Liver (tissue), 9 donors: Measurements from ENCODE around the gene RHEB. TPM values are rescaled to one million over a fixed set of nuclear protein-coding genes. Genes with fewer than 3 reads are reported as not detected.

Source experiments
- DNase-seq: peaks from one replicate; pipeline ENCODE4 v3.0.0-alpha.2; 2017; ENCODE audit warnings: low spot score
- H3K27ac ChIP-seq, 2 donors: one replicate each; pipeline ENCODE4 v1.7.0; 2013; ENCODE audit warnings: inconsistent platforms in 2 of 2, low read length in 2 of 2, control low read depth in 1 of 2, low read depth in 1 of 2, mild to moderate bottlenecking in 1 of 2
- H3K27me3 ChIP-seq, 4 donors: one replicate each; pipeline versions ENCODE4 v1.6.1 to v1.7.0; 2013; ENCODE audit warnings: low read length in 3 of 4, inconsistent platforms in 1 of 4, mild to moderate bottlenecking in 1 of 4, moderate library complexity in 1 of 4; ENCODE audit not compliant: control insufficient read depth in 4 of 4, insufficient read depth in 4 of 4
- H3K36me3 ChIP-seq, 4 donors: one replicate each; pipeline versions ENCODE4 v1.6.1 to v1.7.0; 2013; ENCODE audit warnings: low read length in 3 of 4, mild to moderate bottlenecking in 3 of 4, low read depth in 1 of 4, moderate library complexity in 1 of 4; ENCODE audit not compliant: control insufficient read depth in 4 of 4, insufficient read depth in 3 of 4
- H3K4me1 ChIP-seq, 4 donors: one replicate each; pipeline versions ENCODE4 v1.6.1 to v1.7.0; 2013; ENCODE audit warnings: low read length in 3 of 4, mild to moderate bottlenecking in 3 of 4, moderate library complexity in 1 of 4; ENCODE audit not compliant: control insufficient read depth in 4 of 4, insufficient read depth in 4 of 4
- H3K4me3 ChIP-seq, 3 donors: one replicate each; pipeline versions ENCODE4 v1.6.1 to v1.7.0; 2013; ENCODE audit warnings: low read length in 3 of 3, control low read depth in 1 of 3, low read depth in 1 of 3, mild to moderate bottlenecking in 1 of 3
- H3K9ac ChIP-seq, 2 donors: one replicate each; pipeline ENCODE4 v1.7.0; 2013; ENCODE audit warnings: low read length in 2 of 2, mild to moderate bottlenecking in 2 of 2, moderate library complexity in 2 of 2, control low read depth in 1 of 2, low read depth in 1 of 2
- H3K9me3 ChIP-seq, 4 donors: one replicate each; pipeline versions ENCODE4 v1.6.1 to v1.7.0; 2013; ENCODE audit warnings: low read length in 3 of 4; ENCODE audit not compliant: control insufficient read depth in 4 of 4
- ATF3 ChIP-seq: IDR thresholded peaks from 2 replicates; pipeline ENCODE4 v1.6.1; 2016; ENCODE audit warnings: antibody characterized with exemption
- EGR1 ChIP-seq, 2 donors: IDR thresholded peaks; 2 replicates each; pipeline ENCODE4 v1.6.1; 2016 to 2018; ENCODE audit warnings: antibody characterized with exemption in 2 of 2, low read depth in 2 of 2
- FOXA1 ChIP-seq: IDR thresholded peaks from 2 replicates; pipeline ENCODE4 v1.6.1; 2016; ENCODE audit warnings: antibody characterized with exemption
- FOXA2 ChIP-seq: IDR thresholded peaks from 2 replicates; pipeline ENCODE4 v1.6.1; 2016; ENCODE audit warnings: antibody characterized with exemption
- GABPA ChIP-seq, 2 donors: IDR thresholded peaks in 1 of 2; conservative IDR thresholded peaks in 1 of 2; 2 replicates each; pipeline ENCODE4 v1.6.1; 2016; ENCODE audit warnings: antibody characterized with exemption in 2 of 2, mild to moderate bottlenecking in 1 of 2, moderate library complexity in 1 of 2
- HNF4A ChIP-seq, 2 donors: conservative IDR thresholded peaks; 2 replicates each; pipeline ENCODE4 v1.6.1; 2016; ENCODE audit warnings: antibody characterized with exemption in 2 of 2, mild to moderate bottlenecking in 2 of 2
- HNF4G ChIP-seq: IDR thresholded peaks from 2 replicates; pipeline ENCODE4 v1.6.1; 2016; ENCODE audit warnings: antibody characterized with exemption
- JUND ChIP-seq, 2 donors: IDR thresholded peaks; 2 replicates each; pipeline ENCODE4 v1.6.1; 2016; ENCODE audit warnings: antibody characterized with exemption in 2 of 2
- NR2F2 ChIP-seq: IDR thresholded peaks from 2 replicates; pipeline ENCODE4 v1.6.1; 2016; ENCODE audit warnings: antibody characterized with exemption
- RAD21 ChIP-seq, 2 donors: IDR thresholded peaks; 2 replicates each; pipeline ENCODE4 v1.6.1; 2016; ENCODE audit warnings: antibody characterized with exemption in 2 of 2, mild to moderate bottlenecking in 2 of 2
- RXRA ChIP-seq, 2 donors: IDR thresholded peaks; 2 replicates each; pipeline ENCODE4 v1.6.1; 2017 to 2018; ENCODE audit warnings: antibody characterized with exemption in 2 of 2, mild to moderate bottlenecking in 1 of 2
- SP1 ChIP-seq: IDR thresholded peaks from 2 replicates; pipeline ENCODE4 v1.6.1; 2018; ENCODE audit warnings: antibody characterized with exemption, mild to moderate bottlenecking
- TAF1 ChIP-seq: conservative IDR thresholded peaks from 2 replicates; pipeline ENCODE4 v1.6.1; 2016; ENCODE audit warnings: antibody characterized with exemption, mild to moderate bottlenecking
- YY1 ChIP-seq: IDR thresholded peaks from 2 replicates; pipeline ENCODE4 v1.6.1; 2016; ENCODE audit warnings: antibody characterized with exemption, mild to moderate bottlenecking
- ZBTB33 ChIP-seq: IDR thresholded peaks from 2 replicates; pipeline ENCODE4 v1.6.1; 2016; ENCODE audit warnings: antibody characterized with exemption
- WGBS: extraction: QIAGEN DNeasy Blood & Tissue Kit; methylation state at CpG from one replicate; pipeline ENCODE4 v1.1.7; 2013; 5-methylcytosine and 5-hydroxymethylcytosine counted together
- polyA plus RNA-seq, 2 donors: library from polyadenylated mRNA; stranded (reverse) in 1 of 2; unstranded in 1 of 2; fragments of 200-250 nt in 1 of 2; fragments of >200 nt in 1 of 2; fragmentation: Nextera tagmentation in 1 of 2; extraction: Ambion mirVana in 1 of 2; gene quantifications; one replicate each; pipeline versions ENCODE4 v1.2.1 to v1.2.3, GENCODE V29; 2013 to 2015
- total RNA-seq, 2 donors: library from RNA; depleted of rRNA; stranded (reverse); fragments of >200 nt; gene quantifications; one replicate each; pipeline ENCODE4 v1.2.3, GENCODE V29; 2014
- TF ChIP-seq, protein P1 (sequence below): IDR thresholded peaks from 2 replicates; pipeline ENCODE4 v1.6.1; 2016; ENCODE audit warnings: antibody characterized with exemption
- TF ChIP-seq, protein P2 (sequence below): fragments of 150-350 bp; IDR thresholded peaks from 2 replicates; pipeline ENCODE4 v1.5.1; 2017; ENCODE audit warnings: improper control_type of control experiment, low read depth, low read length; ENCODE audit not compliant: missing input control
- TF ChIP-seq, protein P3 (sequence below): IDR thresholded peaks from 2 replicates; pipeline ENCODE4 v1.6.1; 2016; ENCODE audit warnings: antibody characterized with exemption, mild to moderate bottlenecking
- donor health status: healthy.
- donor health status: healthy.
- donor health status: healthy.
- donor health status: healthy.
- donor health status: healthy.

RHEB gene
- total and polyA plus RNA-seq, 4 donors: 29.5 to 59.0 (median 36.5) TPM

DNA sequence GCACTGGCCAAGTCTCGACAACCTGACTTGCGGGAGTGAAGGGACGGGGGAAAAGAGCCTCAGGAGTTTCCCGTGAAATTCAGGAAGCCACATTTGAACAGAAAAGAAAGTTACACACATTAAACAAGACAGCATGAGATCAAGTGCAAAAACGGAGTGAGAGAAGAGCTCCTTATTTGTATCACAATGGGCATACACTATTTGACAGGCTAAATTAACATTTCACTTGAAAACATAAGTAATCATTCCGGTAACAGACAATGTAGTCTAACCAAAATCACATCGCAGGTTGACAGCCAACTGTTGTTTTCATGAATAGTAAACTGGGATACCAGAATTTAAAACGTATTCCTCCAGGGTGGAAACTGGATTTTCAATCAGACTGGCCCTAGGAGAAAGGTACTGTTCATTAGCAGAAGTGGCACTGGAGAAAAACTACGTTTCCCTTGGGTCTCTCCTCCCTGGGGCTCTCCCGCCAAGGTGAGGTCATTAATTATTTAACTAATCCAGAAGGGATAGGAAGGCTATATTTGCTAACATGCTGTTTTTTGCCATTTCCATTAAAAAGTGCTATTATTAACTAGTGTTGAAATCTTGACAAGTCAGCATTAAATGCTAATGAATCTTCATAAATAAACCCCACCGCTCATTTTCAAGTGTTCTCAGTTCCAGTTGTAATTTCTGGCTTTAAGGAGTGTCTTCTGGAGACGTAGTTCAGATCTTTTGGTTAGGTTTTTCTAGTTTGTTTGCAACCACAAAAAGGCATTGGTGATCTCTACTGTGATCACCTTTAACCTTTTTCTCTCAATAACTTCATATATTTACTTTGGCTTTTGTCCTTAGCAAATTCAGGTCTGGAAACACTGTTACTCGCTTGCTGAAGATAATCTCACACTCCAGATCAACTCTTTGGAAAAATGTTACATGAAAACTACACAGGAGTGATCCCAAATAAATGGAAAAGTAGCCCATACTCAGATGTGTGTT, 25.1 kb downstream of the RHEB start:
- 58% methylated on average over 13 of the region's 13 CpGs for WGBS
- TF ChIP-seq ATF3 (no peak), EGR1 (IDR thresholded peaks at IDR 0.05; ENCODE audit: low read depth in 2 of 2) (no peak), ZBTB33 (no peak), FOXA2 (peak; percentile 41), NR2F2 (peak; percentile 54), RAD21 (IDR thresholded peaks at IDR 0.05) (peak; percentile 19 to 30), RXRA (IDR thresholded peaks at IDR 0.05) (peak; percentile 31 to 62), FOXA1 (peak; percentile 19), JUND (IDR thresholded peaks at IDR 0.05) (peak in 1 of 2 donors; percentile 59), SP1 (peak; percentile 58), YY1 (peak; percentile 36), HNF4G (no peak), GABPA (IDR thresholded peaks at IDR 0.05 in 1 of 2, conservative IDR thresholded peaks at IDR 0.05 in 1 of 2) (no peak), HNF4A (conservative IDR thresholded peaks at IDR 0.05) (peak; percentile 39 to 45)
- TF ChIP-seq, protein P1, sequence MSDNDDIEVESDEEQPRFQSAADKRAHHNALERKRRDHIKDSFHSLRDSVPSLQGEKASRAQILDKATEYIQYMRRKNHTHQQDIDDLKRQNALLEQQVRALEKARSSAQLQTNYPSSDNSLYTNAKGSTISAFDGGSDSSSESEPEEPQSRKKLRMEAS: peak; percentile 25
- DNase-seq: no peak
- peak overlapping the region; percentile 79 to 84 for H3K27ac ChIP-seq
- H3K4me1 ChIP-seq: peaks cover 26 to 40% (median 32%) of the 10 kb centered on the region in 4 donors
- peaks cover under 1 to 8% (median 5%) of the 10 kb centered on the region in 4 donors for H3K36me3 ChIP-seq
- H3K9me3 ChIP-seq: no peaks in the 10 kb centered on the region
- H3K9ac ChIP-seq: peak overlapping the region; percentile 47 to 72
- H3K27me3 ChIP-seq: no peaks in the 10 kb centered on the region
- no peak overlapping the region for H3K4me3 ChIP-seq

DNA sequence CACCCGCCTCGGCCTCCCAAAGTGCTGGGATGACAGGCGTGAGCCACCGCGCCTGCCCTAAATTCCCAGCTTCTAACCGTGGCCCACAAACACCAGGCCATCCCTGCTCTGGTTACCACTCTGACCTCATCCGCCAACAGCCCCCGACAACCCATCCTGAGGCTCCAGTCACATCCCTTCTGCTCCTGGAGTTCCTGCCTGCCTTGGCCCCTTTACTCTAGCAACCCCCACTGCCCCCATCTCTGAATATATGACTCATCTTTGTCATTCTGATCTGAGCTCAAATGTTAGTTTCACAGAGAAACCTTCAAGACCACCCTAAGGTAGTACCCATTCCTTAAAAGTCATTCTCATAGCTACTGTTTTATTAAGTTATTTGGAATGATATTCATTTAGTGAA, 26.6 kb downstream of the RHEB start:
- H3K4me1 ChIP-seq: peaks cover 19 to 35% (median 32%) of the 10 kb centered on the region in 4 donors
- no peak overlapping the region for H3K9ac ChIP-seq
- DNase-seq: no peak
- peaks cover 3 to 16% (median 9%) of the 10 kb centered on the region in 4 donors for H3K36me3 ChIP-seq
- H3K9me3 ChIP-seq: no peaks in the 10 kb centered on the region
- 95% methylated on average over 8 of the region's 8 CpGs for WGBS
- H3K4me3 ChIP-seq: no peak overlapping the region
- H3K27ac ChIP-seq: no peak overlapping the region
- H3K27me3 ChIP-seq: no peaks in the 10 kb centered on the region
- TF ChIP-seq JUND (IDR thresholded peaks at IDR 0.05): no peak
- TF ChIP-seq, protein P2, sequence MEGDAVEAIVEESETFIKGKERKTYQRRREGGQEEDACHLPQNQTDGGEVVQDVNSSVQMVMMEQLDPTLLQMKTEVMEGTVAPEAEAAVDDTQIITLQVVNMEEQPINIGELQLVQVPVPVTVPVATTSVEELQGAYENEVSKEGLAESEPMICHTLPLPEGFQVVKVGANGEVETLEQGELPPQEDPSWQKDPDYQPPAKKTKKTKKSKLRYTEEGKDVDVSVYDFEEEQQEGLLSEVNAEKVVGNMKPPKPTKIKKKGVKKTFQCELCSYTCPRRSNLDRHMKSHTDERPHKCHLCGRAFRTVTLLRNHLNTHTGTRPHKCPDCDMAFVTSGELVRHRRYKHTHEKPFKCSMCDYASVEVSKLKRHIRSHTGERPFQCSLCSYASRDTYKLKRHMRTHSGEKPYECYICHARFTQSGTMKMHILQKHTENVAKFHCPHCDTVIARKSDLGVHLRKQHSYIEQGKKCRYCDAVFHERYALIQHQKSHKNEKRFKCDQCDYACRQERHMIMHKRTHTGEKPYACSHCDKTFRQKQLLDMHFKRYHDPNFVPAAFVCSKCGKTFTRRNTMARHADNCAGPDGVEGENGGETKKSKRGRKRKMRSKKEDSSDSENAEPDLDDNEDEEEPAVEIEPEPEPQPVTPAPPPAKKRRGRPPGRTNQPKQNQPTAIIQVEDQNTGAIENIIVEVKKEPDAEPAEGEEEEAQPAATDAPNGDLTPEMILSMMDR: no peak
- TF ChIP-seq TAF1: no peak
- TF ChIP-seq, protein P1: no peak
- no peak for TF ChIP-seq SP1
- no peak for TF ChIP-seq ATF3
- TF ChIP-seq FOXA2: no peak
- TF ChIP-seq GABPA (IDR thresholded peaks at IDR 0.05 in 1 of 2, conservative IDR thresholded peaks at IDR 0.05 in 1 of 2): no peak
- TF ChIP-seq, protein P3, sequence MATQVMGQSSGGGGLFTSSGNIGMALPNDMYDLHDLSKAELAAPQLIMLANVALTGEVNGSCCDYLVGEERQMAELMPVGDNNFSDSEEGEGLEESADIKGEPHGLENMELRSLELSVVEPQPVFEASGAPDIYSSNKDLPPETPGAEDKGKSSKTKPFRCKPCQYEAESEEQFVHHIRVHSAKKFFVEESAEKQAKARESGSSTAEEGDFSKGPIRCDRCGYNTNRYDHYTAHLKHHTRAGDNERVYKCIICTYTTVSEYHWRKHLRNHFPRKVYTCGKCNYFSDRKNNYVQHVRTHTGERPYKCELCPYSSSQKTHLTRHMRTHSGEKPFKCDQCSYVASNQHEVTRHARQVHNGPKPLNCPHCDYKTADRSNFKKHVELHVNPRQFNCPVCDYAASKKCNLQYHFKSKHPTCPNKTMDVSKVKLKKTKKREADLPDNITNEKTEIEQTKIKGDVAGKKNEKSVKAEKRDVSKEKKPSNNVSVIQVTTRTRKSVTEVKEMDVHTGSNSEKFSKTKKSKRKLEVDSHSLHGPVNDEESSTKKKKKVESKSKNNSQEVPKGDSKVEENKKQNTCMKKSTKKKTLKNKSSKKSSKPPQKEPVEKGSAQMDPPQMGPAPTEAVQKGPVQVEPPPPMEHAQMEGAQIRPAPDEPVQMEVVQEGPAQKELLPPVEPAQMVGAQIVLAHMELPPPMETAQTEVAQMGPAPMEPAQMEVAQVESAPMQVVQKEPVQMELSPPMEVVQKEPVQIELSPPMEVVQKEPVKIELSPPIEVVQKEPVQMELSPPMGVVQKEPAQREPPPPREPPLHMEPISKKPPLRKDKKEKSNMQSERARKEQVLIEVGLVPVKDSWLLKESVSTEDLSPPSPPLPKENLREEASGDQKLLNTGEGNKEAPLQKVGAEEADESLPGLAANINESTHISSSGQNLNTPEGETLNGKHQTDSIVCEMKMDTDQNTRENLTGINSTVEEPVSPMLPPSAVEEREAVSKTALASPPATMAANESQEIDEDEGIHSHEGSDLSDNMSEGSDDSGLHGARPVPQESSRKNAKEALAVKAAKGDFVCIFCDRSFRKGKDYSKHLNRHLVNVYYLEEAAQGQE: no peak
- TF ChIP-seq HNF4A (conservative IDR thresholded peaks at IDR 0.05): no peak
- TF ChIP-seq HNF4G: no peak
- no peak for TF ChIP-seq NR2F2
- TF ChIP-seq YY1: no peak
- no peak for TF ChIP-seq FOXA1
